DMS114 treated with DMSO at 0.1 percent for 48 hours (cell line): ENCODE data around the gene OSM.

Source experiments
- DNase-seq: peaks from one replicate; lab custom pipeline; 2025; ENCODE audit not compliant: unreplicated experiment; lab: John Stamatoyannopoulos, UW

Gene OSM

DNA sequence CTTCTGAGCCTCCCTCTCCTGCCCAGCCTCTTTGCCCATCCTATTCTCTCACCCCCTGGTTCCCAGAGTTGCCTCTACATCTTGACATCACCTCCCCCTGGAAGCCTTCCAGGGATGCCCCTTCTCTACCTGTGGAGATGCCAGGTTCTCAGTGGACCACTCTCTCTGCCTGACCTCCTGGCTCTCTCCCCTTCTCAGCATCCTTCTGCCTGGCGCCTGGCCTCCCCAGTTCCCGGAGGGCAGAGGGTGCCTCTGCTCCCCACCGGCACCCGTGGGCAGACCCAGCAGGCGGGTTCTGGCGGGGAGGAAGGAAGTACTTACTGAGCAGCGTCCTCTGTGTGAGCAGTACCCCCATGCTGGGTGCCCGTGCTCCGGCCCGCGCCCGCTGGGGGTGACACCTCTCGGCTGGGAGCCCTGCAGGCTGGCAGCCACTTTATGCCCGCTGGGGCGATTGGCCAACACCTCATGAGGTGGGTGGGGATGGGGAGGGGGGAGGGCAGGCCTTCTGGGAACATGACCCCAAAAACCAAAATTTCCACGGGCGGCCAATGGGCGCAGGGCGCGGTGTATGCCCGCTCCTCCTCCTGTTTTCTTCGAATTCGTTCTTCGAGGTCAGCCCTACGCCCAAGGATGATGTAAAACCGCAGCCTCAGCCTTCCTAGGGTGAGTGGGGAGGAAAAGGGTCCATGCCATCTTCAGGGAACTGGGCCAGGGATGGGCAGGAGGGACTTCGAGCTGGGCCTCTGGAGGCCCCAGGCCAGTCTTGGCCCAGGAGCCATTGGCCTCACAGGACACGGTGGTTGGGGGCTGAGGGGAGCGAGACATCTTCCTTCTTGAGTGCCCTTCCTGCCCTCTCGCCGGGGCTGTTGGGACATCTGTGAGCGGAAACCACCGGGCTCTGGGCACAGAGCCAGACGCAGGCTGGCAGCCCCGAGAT lies at the start of gene OSM:
Gene OSM, minus strand, starts transcription at position 407 of the 937 bp plus-strand sequence. Its CDS starts 52 bp downstream, at position 355.
- DNase-seq, result no peak

GRCh38 chr22:30315962-30316576 lies 49.4 kb upstream of the OSM start:
- DNase-seq, result no peak

DNA sequence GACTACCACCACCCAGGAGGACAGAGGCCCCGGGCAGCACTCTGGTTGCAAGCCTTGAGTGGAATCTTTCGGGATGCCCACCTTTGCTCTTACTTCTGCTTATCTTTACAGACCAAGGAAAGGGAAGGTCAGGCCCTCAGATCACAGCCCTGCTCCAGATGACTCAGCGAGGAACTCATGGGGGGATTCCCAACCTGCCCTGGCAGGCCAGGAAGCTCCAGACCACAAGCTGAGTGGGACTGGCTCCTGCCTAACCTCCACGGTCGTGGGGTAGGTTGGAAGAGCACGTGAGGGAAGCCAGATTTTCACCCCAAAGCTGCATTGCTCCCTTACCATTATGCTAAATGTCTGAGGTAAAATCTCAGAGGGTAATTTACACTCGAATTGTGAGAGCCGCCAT lies 48.3 kb upstream of the OSM start:
- no peak for DNase-seq

GRCh38 chr22:30313527-30314363 lies 47.1 kb upstream of the OSM start:
- DNase-seq, result no peak

DNA sequence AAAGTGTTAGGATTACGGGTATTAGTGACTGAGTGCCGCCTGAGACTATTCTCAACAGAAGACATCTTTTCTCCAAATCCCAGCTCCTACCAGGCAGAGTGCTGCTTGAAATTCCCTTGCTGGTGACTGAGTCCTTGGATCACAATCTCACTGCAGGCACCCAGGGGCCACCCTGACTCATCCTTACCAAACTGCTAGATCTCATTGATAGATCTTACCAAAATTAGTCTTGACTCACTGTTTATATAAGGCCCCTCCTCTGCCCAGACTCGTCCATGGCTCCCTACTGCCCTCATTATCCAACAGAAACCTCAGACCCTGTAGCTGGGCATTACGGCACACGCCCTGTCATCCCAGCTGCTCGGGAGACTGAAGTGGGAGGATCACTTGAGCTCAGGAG lies 45.4 kb upstream of the OSM start:
- DNase-seq, result no peak

DNA sequence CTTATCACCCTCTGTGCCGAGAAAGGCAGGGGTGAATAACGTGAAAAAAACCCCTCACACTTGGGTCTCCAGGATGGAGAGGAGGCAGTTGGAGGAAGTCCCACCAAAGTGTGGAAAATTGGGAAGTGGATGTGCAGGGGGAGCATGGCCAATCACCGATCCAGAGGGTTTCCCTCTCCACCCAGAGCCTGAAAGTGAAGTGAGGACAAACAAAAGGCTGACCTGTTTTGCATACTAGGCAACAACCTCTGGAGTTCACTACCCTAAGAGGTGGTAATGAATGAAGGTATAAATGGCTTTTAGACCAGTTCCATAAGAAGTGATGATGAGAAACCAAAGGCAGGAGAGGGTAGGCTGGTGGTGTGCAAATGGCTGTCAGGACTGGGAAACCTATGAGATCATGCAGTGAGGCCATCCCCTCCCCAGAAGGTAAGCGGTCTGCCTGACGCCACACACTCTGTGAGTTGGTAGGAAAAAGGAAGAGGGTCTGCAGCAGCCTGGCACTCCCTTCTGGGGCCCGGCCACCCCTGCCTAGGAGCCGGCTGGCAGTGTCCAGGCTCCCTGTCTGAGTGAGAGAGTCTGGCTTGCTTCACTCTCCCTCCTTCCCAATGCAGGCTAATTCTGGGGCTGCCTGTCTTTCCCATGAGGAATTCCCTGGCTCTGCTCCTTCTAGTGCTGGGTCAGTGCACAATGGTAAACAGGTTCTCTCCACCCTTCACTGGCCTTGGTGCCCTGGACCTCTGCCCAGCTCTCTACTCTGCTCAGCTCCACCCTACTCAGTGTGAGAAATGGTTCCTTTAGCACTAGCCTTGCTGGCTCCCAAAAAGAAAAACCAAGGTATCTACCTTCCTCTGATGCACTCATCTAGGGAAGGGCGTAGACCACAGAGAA lies 44.5 kb upstream of the OSM start:
- no peak for DNase-seq

DNA sequence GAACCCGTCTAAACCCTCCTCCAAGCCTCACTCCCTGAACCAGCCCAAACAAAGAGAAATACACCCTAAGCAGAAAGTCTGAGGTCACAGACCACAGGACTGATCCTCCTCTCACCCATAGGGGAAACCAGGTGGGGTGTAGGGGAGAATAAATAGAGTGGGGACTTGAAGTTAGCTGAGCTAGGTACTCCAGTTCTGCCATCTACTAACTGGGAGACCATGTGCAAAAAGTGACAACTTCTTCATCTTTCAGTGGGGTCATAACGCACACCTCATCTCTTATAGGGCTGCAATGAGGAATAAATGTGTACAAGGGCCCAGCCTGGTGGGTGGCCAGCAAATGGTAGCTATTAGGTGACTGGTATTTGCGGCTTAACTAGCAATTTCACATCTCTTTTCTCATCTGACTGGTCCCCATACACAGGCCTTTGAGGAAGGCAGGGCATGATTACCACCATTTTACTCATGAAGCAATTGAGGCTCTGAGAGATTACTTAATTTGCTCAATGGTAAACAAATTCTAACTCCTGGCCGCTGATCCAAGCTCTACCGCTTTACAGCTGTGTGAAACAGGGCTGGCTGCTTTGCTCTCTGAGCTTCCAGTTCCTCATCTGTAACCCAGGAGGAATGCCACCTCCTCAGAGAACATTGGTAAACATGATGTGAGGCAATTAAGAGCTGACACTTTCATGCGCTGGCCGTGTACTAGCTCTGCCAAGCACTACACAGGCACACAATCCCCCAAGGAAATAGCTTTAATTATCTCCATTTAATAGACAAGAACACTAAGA lies 43.5 kb upstream of the OSM start:
- no peak for DNase-seq

- no peak for DNase-seq
Measured at GRCh38 chr22:30308518-30309230, 42.0 kb upstream of the OSM start.

GRCh38 chr22:30308093-30308492 lies 41.4 kb upstream of the OSM start:
- DNase-seq, result no peak

DNA sequence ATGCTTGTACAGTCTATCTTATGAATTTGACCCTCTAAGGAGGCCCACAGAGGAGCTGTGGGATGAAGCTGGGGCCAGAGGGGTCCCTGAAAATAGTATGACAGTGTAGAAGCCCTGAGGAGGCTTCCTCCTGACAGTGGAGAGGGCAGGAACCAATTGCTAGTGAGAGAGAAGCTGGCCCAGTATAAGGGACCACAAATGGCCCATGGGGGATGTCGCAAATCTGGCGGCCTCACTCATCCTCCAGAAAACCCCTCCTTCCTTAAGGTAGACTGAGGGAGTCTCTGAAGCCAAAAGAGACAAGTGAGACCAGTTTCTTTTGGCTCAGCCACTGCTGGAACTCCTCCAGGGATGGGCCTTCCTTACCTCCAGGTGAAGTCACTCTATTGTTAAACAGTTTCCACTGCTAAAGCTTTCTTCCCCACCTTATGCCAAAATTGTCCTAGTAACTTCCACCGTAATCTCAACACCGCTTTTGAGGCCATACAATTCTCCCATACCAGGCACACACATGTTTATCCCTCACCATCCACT lies 40.5 kb upstream of the OSM start:
- no peak for DNase-seq

GRCh38 chr22:30306627-30307011 lies 40.0 kb upstream of the OSM start:
- no peak for DNase-seq

DNA sequence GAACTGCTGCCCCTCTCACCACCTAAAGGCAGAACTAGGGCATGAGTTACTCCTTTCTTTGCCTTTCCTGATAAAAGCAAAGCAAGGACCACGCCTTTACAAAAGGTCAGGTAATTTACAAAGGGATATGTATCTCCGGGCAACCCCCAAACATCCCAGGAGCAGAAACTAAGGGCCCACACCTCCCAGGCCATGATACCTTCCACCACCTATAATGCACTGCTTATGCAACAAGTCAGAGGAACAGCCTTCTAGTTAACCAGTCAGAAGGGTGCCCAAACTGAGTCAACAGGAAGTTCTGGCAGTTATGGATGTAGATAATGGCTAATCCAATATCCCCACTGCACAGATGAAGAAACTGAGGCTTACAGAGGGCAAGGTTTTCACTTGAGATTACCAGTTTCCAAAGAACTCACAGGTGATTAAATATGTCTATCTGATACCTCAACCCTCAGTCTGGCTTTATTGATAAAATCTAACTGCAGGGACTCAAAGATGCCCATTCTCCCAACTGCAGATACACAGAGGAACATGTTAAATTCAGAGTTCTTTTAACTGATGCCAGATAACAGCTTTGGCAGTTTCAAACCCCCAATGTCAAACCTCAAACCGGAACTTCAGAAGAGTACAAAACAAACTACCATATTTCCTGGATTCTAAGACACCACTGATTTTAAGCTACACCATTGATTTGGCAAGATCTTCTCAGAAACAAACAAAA lies 39.4 kb upstream of the OSM start:
- no peak for DNase-seq

DNA sequence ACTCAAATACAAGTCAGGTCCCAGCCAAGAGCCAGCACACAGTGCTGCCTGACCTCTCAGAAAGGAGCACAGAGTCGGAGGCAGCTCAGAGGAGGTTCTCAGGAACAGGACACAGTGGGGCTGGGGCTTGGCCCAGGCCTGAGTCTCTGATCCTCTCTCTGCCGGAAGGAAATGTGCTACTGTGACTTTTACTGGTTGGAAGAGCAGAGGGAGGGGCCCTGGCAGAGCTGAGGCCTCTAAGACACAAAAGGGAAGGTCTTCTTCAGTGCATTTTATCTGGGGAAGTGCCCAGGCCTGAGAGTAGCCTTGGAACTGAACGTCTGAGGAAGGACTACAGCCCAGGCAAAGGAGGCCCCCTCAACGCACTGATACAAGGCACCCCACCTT lies 38.9 kb upstream of the OSM start:
- DNase-seq, result no peak

- no peak for DNase-seq
Measured at GRCh38 chr22:30304495-30305244, 38.0 kb upstream of the OSM start.

DNA sequence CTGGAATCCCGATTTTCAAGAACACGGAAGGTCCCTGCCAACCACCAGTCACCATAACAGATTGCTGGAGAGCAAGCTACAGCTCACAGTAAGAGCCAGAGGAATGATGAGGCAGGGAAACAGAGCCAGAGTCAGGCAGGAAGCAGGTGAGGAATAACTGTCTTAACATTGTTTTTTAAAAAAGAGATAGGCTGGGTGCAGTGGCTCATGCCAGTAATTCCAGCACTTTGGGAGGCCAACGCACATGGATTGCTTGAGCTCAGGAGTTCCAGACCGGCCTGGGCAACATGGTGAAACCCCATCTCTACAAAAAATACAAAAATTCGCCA lies 36.1 kb upstream of the OSM start:
- DNase-seq, result no peak

DNA sequence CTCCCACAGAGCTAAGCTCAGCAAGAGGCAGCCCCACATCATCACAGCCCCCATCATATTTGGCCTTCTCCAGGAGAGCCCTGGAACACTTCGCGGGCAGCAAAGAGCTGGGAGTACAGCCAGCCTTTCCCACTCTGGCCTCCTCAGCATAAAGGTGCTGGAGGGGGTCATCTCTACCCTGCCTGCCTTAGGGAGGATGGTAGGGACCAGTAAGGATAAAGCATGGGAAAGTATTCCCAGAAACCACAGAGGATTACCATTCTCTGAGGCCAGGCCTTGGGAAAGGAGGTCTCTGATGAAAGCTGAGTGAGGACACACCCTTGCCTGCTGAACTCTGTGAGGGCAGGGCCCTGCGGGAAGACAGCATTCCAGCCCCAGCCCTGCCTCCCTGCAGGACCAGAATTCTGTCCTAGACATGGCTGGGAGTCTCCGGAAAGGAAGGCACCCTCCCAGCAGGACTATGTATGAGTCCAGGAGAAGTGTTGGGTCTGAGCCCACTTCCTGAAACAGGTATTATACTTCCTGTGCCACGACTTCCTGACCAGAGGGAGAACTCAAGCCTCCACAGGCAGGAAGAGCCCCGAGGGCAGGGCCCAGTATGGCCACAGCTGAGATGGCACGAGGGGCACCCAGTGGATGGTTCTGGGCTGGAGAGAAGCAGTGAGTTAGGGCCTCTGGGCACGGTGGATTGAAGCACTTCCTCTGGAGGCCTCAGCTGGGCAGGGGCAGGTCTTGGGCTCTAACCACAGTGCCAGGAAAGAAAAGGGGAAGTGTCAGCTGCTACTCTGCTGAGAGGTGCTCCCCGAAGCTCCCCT lies 35.6 kb upstream of the OSM start:
- DNase-seq, result no peak

- DNase-seq, result no peak
Measured at GRCh38 chr22:30299322-30299721, 32.7 kb upstream of the OSM start.
